Natural killer cell (primary cell): Measurements from ENCODE around the gene IREB2. TPM values are rescaled to one million over a fixed set of nuclear protein-coding genes. Genes with fewer than 3 reads are reported as not detected.
"Not testable (repeated sequence)": the region's sequence is repeated elsewhere in the genome, so short reads cannot be mapped to it uniquely, and the experiment has no call there.

Experiments used
- ATAC-seq, 3 donors: fragments of 150-1000 bp in 2 of 3; fragments of 200-7000 bp in 1 of 3; cut with Tn5 transposase; 1 replicate in 1 of 3; 2 replicates in 2 of 3; pipeline ENCODE4 v1.10.0; 2021; ENCODE audit warnings: mild to moderate bottlenecking in 2 of 3, moderate library complexity in 2 of 3
- DNase-seq, 2 donors: peaks; one replicate each; pipeline versions ENCODE4 v3.0.0 to v3.0.0-alpha.2; 2013 to 2021; ENCODE audit warnings: mixed read lengths in 1 of 2
- H3K27ac ChIP-seq: one replicate; pipeline ENCODE4 v1.5.1; 2013; ENCODE audit warnings: mild to moderate bottlenecking, low read length
- H3K27me3 ChIP-seq: one replicate; pipeline ENCODE4 v1.6.1; 2013; ENCODE audit warnings: low read length; ENCODE audit not compliant: control insufficient read depth, insufficient read depth
- H3K36me3 ChIP-seq: one replicate; pipeline ENCODE4 v1.6.1; 2013; ENCODE audit warnings: low read length; ENCODE audit not compliant: control insufficient read depth, insufficient read depth
- H3K4me1 ChIP-seq: one replicate; pipeline ENCODE4 v1.6.1; 2013; ENCODE audit warnings: low read length; ENCODE audit not compliant: control insufficient read depth, insufficient read depth
- H3K4me3 ChIP-seq: one replicate; pipeline ENCODE4 v1.5.1; 2013; ENCODE audit warnings: low read length
- H3K9me3 ChIP-seq: one replicate; pipeline ENCODE4 v1.6.1; 2013; ENCODE audit warnings: low read length; ENCODE audit not compliant: control insufficient read depth, insufficient read depth
- H3K27ac Mint-ChIP-seq, 2 donors: one replicate each; pipeline ENCODE4 v1.8.0; 2022; ENCODE audit warnings: mild to moderate bottlenecking in 2 of 2, mixed read lengths in 2 of 2, moderate library complexity in 1 of 2
- H3K27me3 Mint-ChIP-seq, 2 donors: one replicate each; pipeline ENCODE4 v1.8.0; 2022; ENCODE audit warnings: low read depth in 2 of 2, mixed read lengths in 2 of 2
- H3K36me3 Mint-ChIP-seq: one replicate; pipeline ENCODE4 v1.8.0; 2022; ENCODE audit warnings: mixed read lengths
- H3K4me1 Mint-ChIP-seq, 2 donors: one replicate each; pipeline ENCODE4 v1.8.0; 2022; ENCODE audit warnings: mixed read lengths in 2 of 2
- H3K4me3 Mint-ChIP-seq: one replicate; pipeline ENCODE4 v1.8.0; 2022; ENCODE audit warnings: mild to moderate bottlenecking, moderate library complexity, mixed read lengths
- H3K9me3 Mint-ChIP-seq, 2 donors: one replicate each; pipeline ENCODE4 v1.8.0; 2022; ENCODE audit warnings: mixed read lengths in 2 of 2
- WGBS: methylation state at CpG from one replicate; pipeline ENCODE4 v1.1.7; 2013; ENCODE audit warnings: missing lambda C conversion rate; ENCODE audit not compliant: insufficient coverage; 5-methylcytosine and 5-hydroxymethylcytosine counted together
- intact Hi-C: fragments of 100-400 bp; cut with micrococcal nuclease; formaldehyde crosslinking; loops from one replicate; pipeline ENCODE4 v1.14.2; 2022
- total RNA-seq, 4 donors: library from RNA; stranded (reverse); fragments of 120-200 nt in 1 of 4; gene quantifications; one replicate each; pipeline versions ENCODE4 v1.2.3 to v1.2.4, GENCODE V29; 2013 to 2022
- TF ChIP-seq, protein P1 (sequence below): fragments of 200-600 bp; IDR thresholded peaks from one replicate; pipeline ENCODE4 v1.8.0; 2022; ENCODE audit warnings: antibody characterized with exemption

The IREB2 gene
- total RNA-seq, 3 donors from 2014 or later (not counting 1 experiment from before 2014, with no cell fraction given) = 84.9 to 121 (median 99.0) TPM

DNA sequence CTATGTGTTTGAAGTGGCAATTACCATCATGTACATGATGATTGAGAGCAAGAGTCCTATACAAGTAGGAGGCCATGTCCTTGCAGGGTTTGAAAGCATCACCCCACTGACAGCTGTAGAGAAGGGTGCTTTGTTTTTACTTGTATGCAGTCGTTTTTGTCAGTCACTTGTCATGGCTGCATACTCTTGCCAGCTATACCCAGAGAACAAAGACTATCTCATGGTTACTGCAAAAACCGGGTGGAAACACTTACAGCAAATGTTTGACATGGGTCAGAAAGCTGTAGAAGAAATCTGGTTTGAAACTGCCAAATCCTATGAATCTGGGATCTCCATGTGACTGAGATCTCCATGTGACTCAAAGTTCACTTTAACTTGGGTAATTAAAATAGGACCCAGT is 95.3 kb downstream of the IREB2 start:
- no peak overlapping the region for H3K4me3 ChIP-seq
- H3K4me3 Mint-ChIP-seq = no peak overlapping the region
- no peak for ATAC-seq

DNA sequence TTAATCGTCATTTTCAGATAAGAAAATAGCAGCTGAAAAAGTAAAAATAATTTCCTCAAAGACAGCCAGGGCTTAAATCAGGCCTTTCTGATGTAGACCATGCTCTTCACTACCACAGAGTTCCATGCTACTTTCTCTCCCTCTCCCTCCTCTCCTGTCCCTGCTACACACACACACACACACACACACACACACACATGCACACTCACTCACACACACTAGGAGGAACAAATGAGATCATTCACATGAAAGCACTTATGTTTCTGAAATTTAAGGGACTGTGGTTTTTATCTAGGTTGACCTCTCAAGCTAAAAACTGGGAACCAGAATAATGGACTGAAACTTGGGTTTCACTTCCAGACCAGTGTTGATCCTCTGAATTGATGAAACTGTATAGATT is 98.1 kb downstream of the IREB2 start:
- no peak overlapping the region for H3K4me3 Mint-ChIP-seq
- whole genome bisulfite sequencing = 100% methylated on average over 1 of the region's 1 CpG
- Histone ChIP-seq H3K4me3 (no peak overlapping the region), H3K36me3 (no peaks in the 10 kb centered on the region), H3K9me3 (no peaks in the 10 kb centered on the region), H3K4me1 (peaks cover 11% of the 10 kb centered on the region), H3K27me3 (no peaks in the 10 kb centered on the region), H3K27ac (no peak overlapping the region)
- H3K27ac Mint-ChIP-seq = no peak overlapping the region
- no peaks in the 10 kb centered on the region for H3K36me3 Mint-ChIP-seq
- H3K4me1 Mint-ChIP-seq = peaks cover 11 to 12% of the 10 kb centered on the region in 2 donors
- TF ChIP-seq, protein P1, sequence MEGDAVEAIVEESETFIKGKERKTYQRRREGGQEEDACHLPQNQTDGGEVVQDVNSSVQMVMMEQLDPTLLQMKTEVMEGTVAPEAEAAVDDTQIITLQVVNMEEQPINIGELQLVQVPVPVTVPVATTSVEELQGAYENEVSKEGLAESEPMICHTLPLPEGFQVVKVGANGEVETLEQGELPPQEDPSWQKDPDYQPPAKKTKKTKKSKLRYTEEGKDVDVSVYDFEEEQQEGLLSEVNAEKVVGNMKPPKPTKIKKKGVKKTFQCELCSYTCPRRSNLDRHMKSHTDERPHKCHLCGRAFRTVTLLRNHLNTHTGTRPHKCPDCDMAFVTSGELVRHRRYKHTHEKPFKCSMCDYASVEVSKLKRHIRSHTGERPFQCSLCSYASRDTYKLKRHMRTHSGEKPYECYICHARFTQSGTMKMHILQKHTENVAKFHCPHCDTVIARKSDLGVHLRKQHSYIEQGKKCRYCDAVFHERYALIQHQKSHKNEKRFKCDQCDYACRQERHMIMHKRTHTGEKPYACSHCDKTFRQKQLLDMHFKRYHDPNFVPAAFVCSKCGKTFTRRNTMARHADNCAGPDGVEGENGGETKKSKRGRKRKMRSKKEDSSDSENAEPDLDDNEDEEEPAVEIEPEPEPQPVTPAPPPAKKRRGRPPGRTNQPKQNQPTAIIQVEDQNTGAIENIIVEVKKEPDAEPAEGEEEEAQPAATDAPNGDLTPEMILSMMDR = no peak
- no peaks in the 10 kb centered on the region for H3K9me3 Mint-ChIP-seq
- ATAC-seq (no peak), DNase-seq (no peak)
- no peaks in the 10 kb centered on the region for H3K27me3 Mint-ChIP-seq
- intact Hi-C loops = no loop called here

More for the DNA sequence above, 95.3 kb downstream of the IREB2 start:
- Mint-ChIP-seq H3K27ac (no peak overlapping the region), H3K4me1 (no peaks in the 10 kb centered on the region), H3K27me3 (no peaks in the 10 kb centered on the region), H3K9me3 (no peaks in the 10 kb centered on the region), H3K36me3 (no peaks in the 10 kb centered on the region)
- TF ChIP-seq, protein P1 = no peak
- H3K4me1 ChIP-seq = no peaks in the 10 kb centered on the region
- H3K27ac ChIP-seq = no peak overlapping the region
- H3K36me3 ChIP-seq = no peaks in the 10 kb centered on the region
- intact Hi-C loops = no loop called here
- no peaks in the 10 kb centered on the region for H3K9me3 ChIP-seq
- no peaks in the 10 kb centered on the region for H3K27me3 ChIP-seq
- 62% methylated on average over 2 of the region's 2 CpGs for WGBS
- no peak for DNase-seq

DNA sequence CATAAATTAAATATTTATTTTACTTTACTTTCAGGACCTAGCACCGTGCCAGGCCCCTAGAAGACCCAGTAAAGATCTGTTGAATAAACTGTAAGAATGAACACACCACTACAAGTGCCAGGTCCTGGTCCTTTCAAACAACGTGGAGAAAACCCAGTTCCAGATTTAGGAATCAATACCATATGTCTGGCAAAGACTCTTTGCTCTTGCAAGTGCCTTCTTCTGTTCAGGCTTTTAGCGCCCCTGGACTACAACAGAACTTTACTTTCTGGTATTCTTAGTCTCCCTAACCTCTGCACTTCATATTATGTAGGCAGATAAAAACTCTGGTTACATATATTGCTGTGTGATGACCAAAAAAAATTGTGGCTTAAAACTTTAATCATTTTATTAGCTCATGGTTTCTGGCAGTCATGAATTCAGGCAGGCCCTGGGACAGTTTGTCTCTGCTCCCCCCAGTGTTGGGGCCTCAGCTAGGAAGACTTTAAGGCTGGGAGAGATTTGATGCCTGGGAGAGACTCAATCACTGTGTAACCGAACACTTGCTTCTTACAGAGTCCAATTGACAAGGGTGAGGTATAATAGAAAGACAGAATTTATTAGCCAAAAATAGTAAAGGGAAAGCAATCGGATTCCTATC is 99.4 kb downstream of the IREB2 start:
- no peaks in the 10 kb centered on the region for H3K9me3 Mint-ChIP-seq
- peaks cover 15% of the 10 kb centered on the region for H3K4me1 ChIP-seq
- H3K27ac Mint-ChIP-seq = peak overlapping the region; percentile 3 to 89
- ATAC-seq (no peak), DNase-seq (no peak)
- peaks cover 2% of the 10 kb centered on the region for H3K36me3 ChIP-seq
- intact Hi-C loops = no loop called here
- no peak overlapping the region for H3K4me3 ChIP-seq
- no peaks in the 10 kb centered on the region for H3K27me3 Mint-ChIP-seq
- H3K27ac ChIP-seq = no peak overlapping the region
- H3K27me3 ChIP-seq = no peaks in the 10 kb centered on the region
- H3K9me3 ChIP-seq = no peaks in the 10 kb centered on the region
- WGBS = 92% methylated on average over 5 of the region's 5 CpGs
- TF ChIP-seq, protein P1 = no peak
- peaks cover 24% of the 10 kb centered on the region in 2 donors for H3K4me1 Mint-ChIP-seq
- H3K36me3 Mint-ChIP-seq = peaks cover 4% of the 10 kb centered on the region
- peak overlapping the region; percentile 60 for H3K4me3 Mint-ChIP-seq

DNA sequence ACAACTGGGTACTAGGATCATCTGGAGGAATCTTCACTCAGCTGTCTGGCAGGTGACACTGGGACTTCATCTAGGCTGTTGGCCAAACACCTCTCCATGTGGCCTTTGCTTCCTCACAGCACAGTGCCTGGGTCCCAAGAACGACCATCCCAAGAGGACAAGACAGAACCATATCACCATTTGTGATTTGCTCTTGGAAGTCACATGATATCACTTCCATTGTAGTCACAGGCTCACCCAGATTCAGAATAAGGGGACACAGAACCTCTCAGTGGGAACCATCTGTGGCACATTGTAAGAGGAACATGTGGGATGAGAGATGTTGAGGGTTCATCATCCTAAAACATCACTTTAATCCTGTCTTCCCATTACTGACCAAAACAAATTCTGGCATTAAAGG is 100.3 kb downstream of the IREB2 start:
- Histone ChIP-seq H3K36me3 (peaks cover 10% of the 10 kb centered on the region), H3K9me3 (no peaks in the 10 kb centered on the region), H3K27ac (no peak overlapping the region), H3K27me3 (no peaks in the 10 kb centered on the region), H3K4me1 (peaks cover 16% of the 10 kb centered on the region), H3K4me3 (no peak overlapping the region)
- H3K27me3 Mint-ChIP-seq = no peaks in the 10 kb centered on the region
- peaks cover 10% of the 10 kb centered on the region for H3K36me3 Mint-ChIP-seq
- WGBS = 79% methylated on average over 1 of the region's 1 CpG
- H3K27ac Mint-ChIP-seq = peak overlapping the region; percentile 89 to 92
- TF ChIP-seq, protein P1 = no peak
- H3K4me3 Mint-ChIP-seq = peak overlapping the region; percentile 1
- intact Hi-C loops = no loop called here
- H3K4me1 Mint-ChIP-seq = peaks cover 32 to 33% of the 10 kb centered on the region in 2 donors
- H3K9me3 Mint-ChIP-seq = no peaks in the 10 kb centered on the region
- ATAC-seq (no peak), DNase-seq (no peak)

DNA sequence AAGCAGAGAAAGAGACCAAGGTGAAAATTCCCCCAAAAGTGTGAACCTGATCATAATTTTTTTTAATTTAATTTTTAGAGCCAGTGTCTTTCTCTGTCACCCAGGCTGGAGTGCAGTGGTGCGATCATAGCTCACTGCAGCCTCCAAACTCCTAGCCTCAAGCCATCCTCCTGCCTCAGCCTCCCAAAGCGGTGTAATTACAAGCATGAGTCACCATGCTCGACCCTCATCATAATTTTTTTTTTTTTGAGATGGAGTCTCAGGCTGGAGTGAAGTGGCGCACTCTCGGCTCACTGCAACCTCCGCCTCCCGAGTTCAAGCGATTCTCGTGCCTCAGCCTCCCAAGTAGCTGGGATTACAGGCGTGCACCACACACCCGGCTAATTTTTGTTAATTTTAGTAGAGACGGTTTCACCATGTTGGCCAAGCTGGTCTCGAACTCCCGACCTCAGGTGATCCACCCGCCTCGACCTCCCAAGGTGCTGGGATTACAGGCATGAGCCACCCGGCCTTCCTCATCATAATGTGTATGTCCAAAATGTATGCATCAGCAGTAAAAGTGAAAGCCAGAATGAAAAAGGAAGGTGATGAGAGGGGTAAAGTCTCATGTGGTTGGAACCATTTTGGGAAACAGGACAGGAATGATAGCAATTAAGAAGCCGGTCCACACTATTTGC is 101.6 kb downstream of the IREB2 start:
- H3K27ac Mint-ChIP-seq = peak overlapping the region; percentile 89 to 92
- not testable (repeated sequence) for DNase-seq, H3K9me3 Mint-ChIP-seq, H3K27me3 Mint-ChIP-seq, H3K9me3 ChIP-seq, ATAC-seq, H3K36me3 Mint-ChIP-seq, H3K27me3 ChIP-seq
- H3K4me3 Mint-ChIP-seq = peak overlapping the region; percentile 92
- peaks cover 16% of the 10 kb centered on the region for H3K36me3 ChIP-seq
- H3K4me3 ChIP-seq = peak overlapping the region; percentile 88
- H3K4me1 Mint-ChIP-seq = peaks cover 32 to 33% of the 10 kb centered on the region in 2 donors
- peaks cover 16% of the 10 kb centered on the region for H3K4me1 ChIP-seq
- intact Hi-C loops = loop anchor here (1.0 to 2.0 kb wide), 2 partner anchors 101 to 333 kb away; partner anchors contain the start of genes IREB2 and MORF4L1
- WGBS = 82% methylated on average over 18 of the region's 18 CpGs
- H3K27ac ChIP-seq = peak overlapping the region; percentile 96
